Measurements from ENCODE around the gene CTSW.
A peak's percentile ranks its signal among the peaks of the same experiment; 100 is the strongest.

The CTSW gene

GRCh38 chr11:65852508-65853245, 27.0 kb upstream of the CTSW start:
- Histone ChIP-seq H3K4me3 (ENCODE audit: insufficient read length, low read depth) (no peak overlapping the region), H3K27me3 (ENCODE audit: insufficient read depth, insufficient read length) (no peaks in the 10 kb centered on the region), H3K36me3 (ENCODE audit: insufficient read depth, insufficient read length, low read length) (peaks cover 66% of the 10 kb centered on the region), H3K9ac (ENCODE audit: insufficient read length, low read depth) (no peak overlapping the region), H3K4me1 (ENCODE audit: insufficient read depth, insufficient read length) (peaks cover 8% of the 10 kb centered on the region), H3K9me3 (ENCODE audit: insufficient read depth, low read length) (peaks cover 19% of the 10 kb centered on the region; the same call in 1 of the 2 replicates)
- TF ChIP-seq YY1 (IDR thresholded peaks at IDR 0.05; ENCODE audit: insufficient read depth, insufficient read length), result no peak
- TF ChIP-seq ZNF274 (IDR thresholded peaks at IDR 0.05; ENCODE audit: low read depth, low read length), result no peak
- TF ChIP-seq SUZ12 (IDR thresholded peaks at IDR 0.05; ENCODE audit: extremely low read depth, insufficient read depth, insufficient read length), result no peak
- no peak for DNase-seq (ENCODE audit: low read depth, low spot score)

- Histone ChIP-seq H3K27me3 (ENCODE audit: insufficient read depth, insufficient read length) (no peaks in the 10 kb centered on the region), H3K36me3 (ENCODE audit: insufficient read depth, insufficient read length, low read length) (peaks cover 66% of the 10 kb centered on the region), H3K9me3 (ENCODE audit: insufficient read depth, low read length) (peaks cover 19% of the 10 kb centered on the region; the same call in 1 of the 2 replicates), H3K4me3 (ENCODE audit: insufficient read length, low read depth) (no peak overlapping the region), H3K9ac (ENCODE audit: insufficient read length, low read depth) (no peak overlapping the region), H3K4me1 (ENCODE audit: insufficient read depth, insufficient read length) (peaks cover 8% of the 10 kb centered on the region)
- TF ChIP-seq ZNF274 (IDR thresholded peaks at IDR 0.05; ENCODE audit: low read depth, low read length) (no peak), YY1 (IDR thresholded peaks at IDR 0.05; ENCODE audit: insufficient read depth, insufficient read length) (no peak), SUZ12 (IDR thresholded peaks at IDR 0.05; ENCODE audit: extremely low read depth, insufficient read depth, insufficient read length) (no peak)
- DNase-seq (ENCODE audit: low read depth, low spot score), result peak; percentile 43
Observed at GRCh38 chr11:65853246-65853979, 26.2 kb upstream of the CTSW start.

- Histone ChIP-seq H3K4me3 (ENCODE audit: insufficient read length, low read depth) (no peak overlapping the region), H3K9me3 (ENCODE audit: insufficient read depth, low read length) (peaks cover 19% of the 10 kb centered on the region; the same call in 1 of the 2 replicates), H3K4me1 (ENCODE audit: insufficient read depth, insufficient read length) (peaks cover 8% of the 10 kb centered on the region), H3K36me3 (ENCODE audit: insufficient read depth, insufficient read length, low read length) (peaks cover 66% of the 10 kb centered on the region), H3K27me3 (ENCODE audit: insufficient read depth, insufficient read length) (no peaks in the 10 kb centered on the region), H3K9ac (ENCODE audit: insufficient read length, low read depth) (no peak overlapping the region)
- no peak for DNase-seq (ENCODE audit: low read depth, low spot score)
- TF ChIP-seq YY1 (IDR thresholded peaks at IDR 0.05; ENCODE audit: insufficient read depth, insufficient read length) (no peak), SUZ12 (IDR thresholded peaks at IDR 0.05; ENCODE audit: extremely low read depth, insufficient read depth, insufficient read length) (no peak), ZNF274 (IDR thresholded peaks at IDR 0.05; ENCODE audit: low read depth, low read length) (no peak)
Observed at GRCh38 chr11:65854161-65854592, 25.5 kb upstream of the CTSW start.

- no peak for DNase-seq (ENCODE audit: low read depth, low spot score)
- H3K9ac ChIP-seq (ENCODE audit: insufficient read length, low read depth), result peak overlapping the region; percentile 38
Observed at GRCh38 chr11:65854852-65855837, 24.5 kb upstream of the CTSW start.

GRCh38 chr11:65855927-65856363, 23.7 kb upstream of the CTSW start:
- Histone ChIP-seq H3K36me3 (ENCODE audit: insufficient read depth, insufficient read length, low read length) (peaks cover 66% of the 10 kb centered on the region), H3K27me3 (ENCODE audit: insufficient read depth, insufficient read length) (no peaks in the 10 kb centered on the region), H3K4me3 (ENCODE audit: insufficient read length, low read depth) (peak overlapping the region; percentile 96), H3K4me1 (ENCODE audit: insufficient read depth, insufficient read length) (peaks cover 4% of the 10 kb centered on the region), H3K9me3 (ENCODE audit: insufficient read depth, low read length) (peaks cover 15% of the 10 kb centered on the region; the same call in 1 of the 2 replicates), H3K9ac (ENCODE audit: insufficient read length, low read depth) (peak overlapping the region; percentile 98)
- TF ChIP-seq YY1 (IDR thresholded peaks at IDR 0.05; ENCODE audit: insufficient read depth, insufficient read length), result no peak
- no peak for TF ChIP-seq ZNF274 (IDR thresholded peaks at IDR 0.05; ENCODE audit: low read depth, low read length)
- TF ChIP-seq SUZ12 (IDR thresholded peaks at IDR 0.05; ENCODE audit: extremely low read depth, insufficient read depth, insufficient read length), result no peak
- no peak for DNase-seq (ENCODE audit: low read depth, low spot score)

More at GRCh38 chr11:65854852-65855837, 24.5 kb upstream of the CTSW start:
- H3K27me3 ChIP-seq (ENCODE audit: insufficient read depth, insufficient read length), result no peaks in the 10 kb centered on the region
- peaks cover 19% of the 10 kb centered on the region; the same call in 1 of the 2 replicates for H3K9me3 ChIP-seq (ENCODE audit: insufficient read depth, low read length)
- H3K36me3 ChIP-seq (ENCODE audit: insufficient read depth, insufficient read length, low read length), result peaks cover 66% of the 10 kb centered on the region
- TF ChIP-seq YY1 (IDR thresholded peaks at IDR 0.05; ENCODE audit: insufficient read depth, insufficient read length) (no peak), ZNF274 (IDR thresholded peaks at IDR 0.05; ENCODE audit: low read depth, low read length) (no peak)
- peaks cover 4% of the 10 kb centered on the region for H3K4me1 ChIP-seq (ENCODE audit: insufficient read depth, insufficient read length)
- H3K4me3 ChIP-seq (ENCODE audit: insufficient read length, low read depth), result no peak overlapping the region

GRCh38 chr11:65856689-65857499, 22.7 kb upstream of the CTSW start:
- H3K36me3 ChIP-seq (ENCODE audit: insufficient read depth, insufficient read length, low read length), result peaks cover 64% of the 10 kb centered on the region
- H3K4me3 ChIP-seq (ENCODE audit: insufficient read length, low read depth), result peak overlapping the region; percentile 96
- peaks cover 7% of the 10 kb centered on the region for H3K4me1 ChIP-seq (ENCODE audit: insufficient read depth, insufficient read length)
- H3K9ac ChIP-seq (ENCODE audit: insufficient read length, low read depth), result peak overlapping the region; percentile 98
- TF ChIP-seq SUZ12 (IDR thresholded peaks at IDR 0.05; ENCODE audit: extremely low read depth, insufficient read depth, insufficient read length), result no peak
- no peak for TF ChIP-seq ZNF274 (IDR thresholded peaks at IDR 0.05; ENCODE audit: low read depth, low read length)
- TF ChIP-seq YY1 (IDR thresholded peaks at IDR 0.05; ENCODE audit: insufficient read depth, insufficient read length), result no peak
- peaks cover 5% of the 10 kb centered on the region; the same call in 1 of the 2 replicates for H3K9me3 ChIP-seq (ENCODE audit: insufficient read depth, low read length)
- H3K27me3 ChIP-seq (ENCODE audit: insufficient read depth, insufficient read length), result no peaks in the 10 kb centered on the region
- DNase-seq (ENCODE audit: low read depth, low spot score), result no peak

Data from NT2/D1 (cell line).